IPS-18c (cell line): ENCODE measurements around the gene SMCHD1.
"Not testable (repeated sequence)": the region's sequence is repeated elsewhere in the genome, so short reads cannot be mapped to it uniquely, and the experiment has no call there.

Experiments
- H3K4me3 ChIP-seq: 2 replicates; pipeline ENCODE4 v1.7.0; 2013; ENCODE audit warnings: low read depth, mild to moderate bottlenecking, low read length, moderate library complexity; ENCODE audit not compliant: insufficient read depth
- H3K9me3 ChIP-seq: one replicate; pipeline ENCODE4 v1.6.1; 2013; ENCODE audit warnings: mild to moderate bottlenecking, low read length, moderate library complexity; ENCODE audit not compliant: control insufficient read depth, insufficient read depth

The SMCHD1 gene

GRCh38 chr18:2697184-2697583 lies 41.7 kb downstream of the SMCHD1 start:
- Histone ChIP-seq H3K4me3 (no peak overlapping the region), H3K9me3 (no peaks in the 10 kb centered on the region)

- no peak overlapping the region for H3K4me3 ChIP-seq
- no peaks in the 10 kb centered on the region for H3K9me3 ChIP-seq
These were observed 43.5 kb downstream of the SMCHD1 start for GRCh38 chr18:2699001-2699400.

- Histone ChIP-seq H3K9me3 (no peaks in the 10 kb centered on the region), H3K4me3 (no peak overlapping the region)
These were observed 49.0 kb downstream of the SMCHD1 start for GRCh38 chr18:2704541-2704940.

- Histone ChIP-seq H3K4me3 (no peak overlapping the region), H3K9me3 (no peaks in the 10 kb centered on the region)
These were observed 51.4 kb downstream of the SMCHD1 start for GRCh38 chr18:2706903-2707302.

- Histone ChIP-seq H3K9me3 (no peaks in the 10 kb centered on the region), H3K4me3 (no peak overlapping the region)
These were observed 52.1 kb downstream of the SMCHD1 start for GRCh38 chr18:2707551-2708168.

- Histone ChIP-seq H3K4me3 (no peak overlapping the region), H3K9me3 (no peaks in the 10 kb centered on the region)
These were observed 53.8 kb downstream of the SMCHD1 start for GRCh38 chr18:2709316-2709715.

GRCh38 chr18:2714140-2714539 lies 58.6 kb downstream of the SMCHD1 start:
- Histone ChIP-seq H3K4me3 (no peak overlapping the region), H3K9me3 (no peaks in the 10 kb centered on the region)

GRCh38 chr18:2715990-2716389 lies 60.5 kb downstream of the SMCHD1 start:
- no peak overlapping the region for H3K4me3 ChIP-seq
- H3K9me3 ChIP-seq, result peaks cover 2% of the 10 kb centered on the region

GRCh38 chr18:2716394-2717326 lies 61.1 kb downstream of the SMCHD1 start:
- H3K4me3 ChIP-seq, result no peak overlapping the region

GRCh38 chr18:2717407-2717806 lies 61.9 kb downstream of the SMCHD1 start:
- H3K4me3 ChIP-seq, result no peak overlapping the region
- H3K9me3 ChIP-seq, result peaks cover 2% of the 10 kb centered on the region

More at GRCh38 chr18:2716394-2717326, 61.1 kb downstream of the SMCHD1 start:
- H3K9me3 ChIP-seq, result peaks cover 2% of the 10 kb centered on the region

GRCh38 chr18:2719040-2719439 lies 63.5 kb downstream of the SMCHD1 start:
- no peak overlapping the region for H3K4me3 ChIP-seq
- peaks cover 2% of the 10 kb centered on the region for H3K9me3 ChIP-seq

GRCh38 chr18:2723207-2723606 lies 67.7 kb downstream of the SMCHD1 start:
- Histone ChIP-seq H3K4me3 (no peak overlapping the region), H3K9me3 (peaks cover 2% of the 10 kb centered on the region)

- Histone ChIP-seq H3K9me3 (no peaks in the 10 kb centered on the region), H3K4me3 (no peak overlapping the region)
These were observed 74.2 kb downstream of the SMCHD1 start for GRCh38 chr18:2729757-2730156.

GRCh38 chr18:2736823-2737222 lies 81.3 kb downstream of the SMCHD1 start:
- Histone ChIP-seq H3K4me3 (no peak overlapping the region), H3K9me3 (no peaks in the 10 kb centered on the region)

GRCh38 chr18:2740082-2740481 lies 84.6 kb downstream of the SMCHD1 start:
- not testable (repeated sequence) for H3K9me3 ChIP-seq, H3K4me3 ChIP-seq

- H3K9me3 ChIP-seq, result no peaks in the 10 kb centered on the region
- H3K4me3 ChIP-seq, result no peak overlapping the region
These were observed 90.7 kb downstream of the SMCHD1 start for GRCh38 chr18:2746274-2746673.

- Histone ChIP-seq H3K4me3 (no peak overlapping the region), H3K9me3 (no peaks in the 10 kb centered on the region)
These were observed 102.8 kb downstream of the SMCHD1 start for GRCh38 chr18:2758309-2758708.

GRCh38 chr18:2774669-2775068 lies 119.1 kb downstream of the SMCHD1 start:
- no peak overlapping the region for H3K4me3 ChIP-seq
- no peaks in the 10 kb centered on the region for H3K9me3 ChIP-seq
